HCT116 (cell line): Measurements from ENCODE around the gene CAPS.

Experiments
- CTCF ChIP-seq, 3 experiments: fragments of 200-600 bp in 1 of 3; sonication (generic) in 1 of 3; IDR thresholded peaks in 2 of 3; conservative IDR thresholded peaks in 1 of 3; 2 replicates each; pipeline ENCODE4 v1.5.1; 2012 to 2017; ENCODE audit warnings: low read depth in 2 of 3, low read length in 2 of 3, antibody characterized with exemption in 1 of 3, borderline replicate concordance in 1 of 3, control low read depth in 1 of 3, mild to moderate bottlenecking in 1 of 3, mixed read lengths in 1 of 3, mixed run types in 1 of 3, moderate library complexity in 1 of 3; ENCODE audit not compliant: insufficient read depth in 1 of 3
- ELF1 ChIP-seq: IDR thresholded peaks from 2 replicates; pipeline ENCODE4 v1.6.1; 2012; ENCODE audit warnings: low read depth, borderline replicate concordance
- FOSL1 ChIP-seq: IDR thresholded peaks from 2 replicates; pipeline ENCODE4 v1.6.1; 2012; ENCODE audit warnings: low read depth
- JUND ChIP-seq: IDR thresholded peaks from 2 replicates; pipeline ENCODE4 v1.6.1; 2012
- POLR2AphosphoS5 ChIP-seq: IDR thresholded peaks from 2 replicates; pipeline ENCODE4 v1.6.1; 2011; ENCODE audit warnings: mild to moderate bottlenecking, low read depth, low read length, moderate library complexity
- RAD21 ChIP-seq: IDR thresholded peaks from 2 replicates; pipeline ENCODE4 v1.6.1; 2012; ENCODE audit warnings: low read depth, mild to moderate bottlenecking
- SIN3A ChIP-seq: IDR thresholded peaks from 2 replicates; pipeline ENCODE4 v1.6.1; 2012; ENCODE audit warnings: low read depth

GRCh38 chr19:5918463-5919079 is 4.5 kb downstream of the CAPS start:
- TF ChIP-seq ELF1 (no peak), CTCF (IDR thresholded peaks at IDR 0.05 in 2 of 3, conservative IDR thresholded peaks at IDR 0.05 in 1 of 3; ENCODE audit: borderline replicate concordance in 1 of 3, insufficient read depth in 1 of 3, low read depth in 2 of 3, low read length in 2 of 3) (no peak), SIN3A (no peak), POLR2AphosphoS5 (no peak), JUND (no peak), FOSL1 (no peak), RAD21 (no peak)
